WTC11 (cell line): ENCODE measurements around the gene FHOD3. TPM values are rescaled to one million over a fixed set of nuclear protein-coding genes. Genes with fewer than 3 reads are reported as not detected.

Experiments
- ATAC-seq: fragments of 200-7000 bp; cut with Tn5 transposase; 2 replicates; pipeline ENCODE4 v1.10.0; 2021; ENCODE audit warnings: mild to moderate bottlenecking, moderate library complexity
- CTCF ChIA-PET: fragments of 300-600 bp; sonication (Branson Sonifier 250); formaldehyde crosslinking; loops from one replicate; lab custom pipeline; 2021; ENCODE audit warnings: antibody characterized with exemption; lab: Charles Lee
- POLR2A ChIA-PET: fragments of 350-600 bp; sonication (Branson Sonifier 250); formaldehyde crosslinking; loops from one replicate; lab custom pipeline; 2021; ENCODE audit warnings: antibody characterized with exemption; lab: Charles Lee
- DNase-seq: peaks from one replicate; pipeline ENCODE4 v3.0.0; 2021; ENCODE audit warnings: low spot score
- H3K27ac Mint-ChIP-seq: 2 replicates; pipeline ENCODE4 v1.8.0; 2021; ENCODE audit warnings: mixed read lengths
- H3K27me3 Mint-ChIP-seq: 2 replicates; pipeline ENCODE4 v1.8.0; 2021; ENCODE audit warnings: low read depth, mild to moderate bottlenecking, moderate library complexity, mixed read lengths
- H3K36me3 Mint-ChIP-seq: 2 replicates; pipeline ENCODE4 v1.8.0; 2021; ENCODE audit warnings: mixed read lengths
- H3K4me1 Mint-ChIP-seq: 2 replicates; pipeline ENCODE4 v1.8.0; 2022; ENCODE audit warnings: mixed read lengths
- H3K4me3 Mint-ChIP-seq: 2 replicates; pipeline ENCODE4 v1.8.0; 2021; ENCODE audit warnings: mild to moderate bottlenecking, moderate library complexity, mixed read lengths
- H3K9me3 Mint-ChIP-seq: 2 replicates; pipeline ENCODE4 v1.8.0; 2021; ENCODE audit warnings: mixed read lengths
- ATF1 ChIP-seq: sonication (generic); formaldehyde crosslinking; IDR thresholded peaks from 2 replicates; pipeline ENCODE4 v1.8.1; 2023; ENCODE audit warnings: mild to moderate bottlenecking, moderate library complexity, missing genetic modification reagents
- ELF4 ChIP-seq: sonication (generic); formaldehyde crosslinking; IDR thresholded peaks from 2 replicates; pipeline ENCODE4 v1.8.1; 2022; ENCODE audit warnings: low read depth, mild to moderate bottlenecking, moderate library complexity, missing genetic modification reagents
- GRHL2 ChIP-seq: fragments of 250-450 bp; sonication (Bioruptor Pico); IDR thresholded peaks from 2 replicates; pipeline ENCODE4 v1.8.0; 2022; ENCODE audit warnings: mild to moderate bottlenecking, moderate library complexity; ENCODE audit not compliant: insufficient replicate concordance, severe bottlenecking
- GTF2I ChIP-seq: fragments of 250-450 bp; sonication (Bioruptor Pico); conservative IDR thresholded peaks from 2 replicates; pipeline ENCODE4 v1.4.0; 2021; ENCODE audit warnings: mild to moderate bottlenecking
- JAZF1 ChIP-seq: fragments of 250-450 bp; sonication (Bioruptor Pico); IDR thresholded peaks from 2 replicates; pipeline ENCODE4 v1.9.0; 2021; ENCODE audit warnings: moderate library complexity, mild to moderate bottlenecking, inconsistent platforms
- NFYB ChIP-seq: sonication (generic); formaldehyde crosslinking; conservative IDR thresholded peaks from 2 replicates; pipeline ENCODE4 v1.8.0; 2022; ENCODE audit warnings: low read depth, missing genetic modification reagents
- NR3C1 ChIP-seq: sonication (generic); formaldehyde crosslinking; conservative IDR thresholded peaks from 2 replicates; pipeline ENCODE4 v1.8.1; 2023; ENCODE audit warnings: low read depth, mild to moderate bottlenecking, missing genetic modification reagents
- PRRX2 ChIP-seq: fragments of 250-450 bp; sonication (Bioruptor Pico); IDR thresholded peaks from 2 replicates; pipeline ENCODE4 v1.8.0; 2021; ENCODE audit warnings: mild to moderate bottlenecking
- SMAD3 ChIP-seq: sonication (generic); formaldehyde crosslinking; IDR thresholded peaks from 2 replicates; pipeline ENCODE4 v1.8.0; 2022; ENCODE audit warnings: missing genetic modification reagents, mild to moderate bottlenecking, borderline replicate concordance
- SMAD4 ChIP-seq: sonication (generic); formaldehyde crosslinking; IDR thresholded peaks from 2 replicates; pipeline ENCODE4 v1.8.0; 2022; ENCODE audit warnings: mild to moderate bottlenecking, missing genetic modification reagents
- ZNF416 ChIP-seq: fragments of 250-450 bp; sonication (Bioruptor Pico); IDR thresholded peaks from 2 replicates; pipeline ENCODE4 v1.9.0; 2021; ENCODE audit warnings: mild to moderate bottlenecking, inconsistent platforms
- ZNF671 ChIP-seq: fragments of 250-450 bp; sonication (Bioruptor Pico); IDR thresholded peaks from 2 replicates; pipeline ENCODE4 v1.8.0; 2021; ENCODE audit warnings: mild to moderate bottlenecking
- total RNA-seq: library from RNA; stranded (reverse); gene quantifications from 3 replicates; pipeline ENCODE4 v1.2.3, GENCODE V29; 2021
- TF ChIP-seq, protein P1 (sequence below): sonication (generic); formaldehyde crosslinking; IDR thresholded peaks from 2 replicates; pipeline ENCODE4 v1.8.0; 2022; ENCODE audit warnings: missing genetic modification reagents
- TF ChIP-seq, protein P2 (sequence below): sonication (generic); formaldehyde crosslinking; IDR thresholded peaks from 2 replicates; pipeline ENCODE4 v1.8.0; 2023; ENCODE audit warnings: missing genetic modification reagents, mild to moderate bottlenecking, borderline replicate concordance
- TF ChIP-seq, protein P3 (sequence below): fragments of 250-450 bp; sonication (Bioruptor Pico); IDR thresholded peaks from 2 replicates; pipeline ENCODE4 v1.9.0; 2021; ENCODE audit warnings: moderate library complexity, mild to moderate bottlenecking, inconsistent platforms, borderline replicate concordance
- TF ChIP-seq, protein P4 (sequence below): fragments of 250-450 bp; sonication (Bioruptor Pico); IDR thresholded peaks from 2 replicates; pipeline ENCODE4 v1.9.0; 2021; ENCODE audit warnings: mild to moderate bottlenecking
- TF ChIP-seq, protein P5 (sequence below): sonication (generic); formaldehyde crosslinking; IDR thresholded peaks from 2 replicates; pipeline ENCODE4 v1.8.0; 2022; ENCODE audit warnings: mild to moderate bottlenecking, missing genetic modification reagents
- TF ChIP-seq, protein P6 (sequence below): sonication (generic); formaldehyde crosslinking; IDR thresholded peaks from 2 replicates; pipeline ENCODE4 v1.8.1; 2022; ENCODE audit warnings: low read depth, missing genetic modification reagents, borderline replicate concordance

The FHOD3 gene
- total RNA-seq, 1 experiment from 2014 or later: 3.8 TPM

DNA sequence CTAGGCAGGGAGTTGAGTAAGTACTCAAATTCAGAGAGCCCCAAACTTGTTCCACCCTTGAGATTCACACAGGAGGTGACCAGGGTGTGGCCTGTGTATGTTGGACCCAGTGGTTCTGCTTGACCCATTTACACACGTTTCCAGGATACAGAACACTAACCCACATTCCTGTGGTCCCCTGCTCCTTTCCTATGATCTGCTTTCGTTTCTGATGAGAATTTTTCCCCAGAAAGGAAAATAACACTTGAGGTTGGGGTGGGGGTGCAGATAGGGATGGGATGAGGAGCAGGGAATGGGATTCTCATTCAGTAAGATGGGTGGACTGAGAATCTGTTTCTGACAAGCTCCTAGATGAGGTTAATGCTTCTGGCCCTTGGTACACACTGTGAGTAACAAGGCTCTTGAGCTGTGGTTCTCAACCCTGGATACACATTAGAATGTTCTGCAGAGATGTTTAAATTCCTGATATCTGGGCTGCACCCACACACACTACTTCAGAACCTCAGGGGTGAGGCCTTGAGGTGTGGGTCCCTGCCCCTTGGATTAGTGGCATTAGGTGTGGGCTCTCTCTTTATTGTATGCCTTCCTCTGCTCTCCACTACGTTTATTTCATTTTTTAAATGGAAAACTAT lies 472.9 kb downstream of the FHOD3 start:
- CTCF ChIA-PET: no interaction called here
- ATAC-seq (no peak), DNase-seq (no peak)
- Mint-ChIP-seq H3K9me3 (no peaks in the 10 kb centered on the region), H3K4me1 (peaks cover 9% of the 10 kb centered on the region), H3K27me3 (no peaks in the 10 kb centered on the region), H3K27ac (no peak overlapping the region), H3K36me3 (no peaks in the 10 kb centered on the region), H3K4me3 (no peak overlapping the region)
- no peak for TF ChIP-seq NFYB
- TF ChIP-seq ZNF416: no peak
- no peak for TF ChIP-seq ZNF671 (CRISPR knock-in tag)
- TF ChIP-seq JAZF1 (CRISPR knock-in tag): no peak
- no peak for TF ChIP-seq SMAD4 (CRISPR knock-in tag)
- TF ChIP-seq SMAD3: no peak
- no peak for TF ChIP-seq GTF2I
- TF ChIP-seq NR3C1 (CRISPR knock-in tag): no peak
- TF ChIP-seq, protein P1, sequence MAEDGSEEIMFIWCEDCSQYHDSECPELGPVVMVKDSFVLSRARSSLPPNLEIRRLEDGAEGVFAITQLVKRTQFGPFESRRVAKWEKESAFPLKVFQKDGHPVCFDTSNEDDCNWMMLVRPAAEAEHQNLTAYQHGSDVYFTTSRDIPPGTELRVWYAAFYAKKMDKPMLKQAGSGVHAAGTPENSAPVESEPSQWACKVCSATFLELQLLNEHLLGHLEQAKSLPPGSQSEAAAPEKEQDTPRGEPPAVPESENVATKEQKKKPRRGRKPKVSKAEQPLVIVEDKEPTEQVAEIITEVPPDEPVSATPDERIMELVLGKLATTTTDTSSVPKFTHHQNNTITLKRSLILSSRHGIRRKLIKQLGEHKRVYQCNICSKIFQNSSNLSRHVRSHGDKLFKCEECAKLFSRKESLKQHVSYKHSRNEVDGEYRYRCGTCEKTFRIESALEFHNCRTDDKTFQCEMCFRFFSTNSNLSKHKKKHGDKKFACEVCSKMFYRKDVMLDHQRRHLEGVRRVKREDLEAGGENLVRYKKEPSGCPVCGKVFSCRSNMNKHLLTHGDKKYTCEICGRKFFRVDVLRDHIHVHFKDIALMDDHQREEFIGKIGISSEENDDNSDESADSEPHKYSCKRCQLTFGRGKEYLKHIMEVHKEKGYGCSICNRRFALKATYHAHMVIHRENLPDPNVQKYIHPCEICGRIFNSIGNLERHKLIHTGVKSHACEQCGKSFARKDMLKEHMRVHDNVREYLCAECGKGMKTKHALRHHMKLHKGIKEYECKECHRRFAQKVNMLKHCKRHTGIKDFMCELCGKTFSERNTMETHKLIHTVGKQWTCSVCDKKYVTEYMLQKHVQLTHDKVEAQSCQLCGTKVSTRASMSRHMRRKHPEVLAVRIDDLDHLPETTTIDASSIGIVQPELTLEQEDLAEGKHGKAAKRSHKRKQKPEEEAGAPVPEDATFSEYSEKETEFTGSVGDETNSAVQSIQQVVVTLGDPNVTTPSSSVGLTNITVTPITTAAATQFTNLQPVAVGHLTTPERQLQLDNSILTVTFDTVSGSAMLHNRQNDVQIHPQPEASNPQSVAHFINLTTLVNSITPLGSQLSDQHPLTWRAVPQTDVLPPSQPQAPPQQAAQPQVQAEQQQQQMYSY (CRISPR knock-in tag): no peak
- TF ChIP-seq, protein P2, sequence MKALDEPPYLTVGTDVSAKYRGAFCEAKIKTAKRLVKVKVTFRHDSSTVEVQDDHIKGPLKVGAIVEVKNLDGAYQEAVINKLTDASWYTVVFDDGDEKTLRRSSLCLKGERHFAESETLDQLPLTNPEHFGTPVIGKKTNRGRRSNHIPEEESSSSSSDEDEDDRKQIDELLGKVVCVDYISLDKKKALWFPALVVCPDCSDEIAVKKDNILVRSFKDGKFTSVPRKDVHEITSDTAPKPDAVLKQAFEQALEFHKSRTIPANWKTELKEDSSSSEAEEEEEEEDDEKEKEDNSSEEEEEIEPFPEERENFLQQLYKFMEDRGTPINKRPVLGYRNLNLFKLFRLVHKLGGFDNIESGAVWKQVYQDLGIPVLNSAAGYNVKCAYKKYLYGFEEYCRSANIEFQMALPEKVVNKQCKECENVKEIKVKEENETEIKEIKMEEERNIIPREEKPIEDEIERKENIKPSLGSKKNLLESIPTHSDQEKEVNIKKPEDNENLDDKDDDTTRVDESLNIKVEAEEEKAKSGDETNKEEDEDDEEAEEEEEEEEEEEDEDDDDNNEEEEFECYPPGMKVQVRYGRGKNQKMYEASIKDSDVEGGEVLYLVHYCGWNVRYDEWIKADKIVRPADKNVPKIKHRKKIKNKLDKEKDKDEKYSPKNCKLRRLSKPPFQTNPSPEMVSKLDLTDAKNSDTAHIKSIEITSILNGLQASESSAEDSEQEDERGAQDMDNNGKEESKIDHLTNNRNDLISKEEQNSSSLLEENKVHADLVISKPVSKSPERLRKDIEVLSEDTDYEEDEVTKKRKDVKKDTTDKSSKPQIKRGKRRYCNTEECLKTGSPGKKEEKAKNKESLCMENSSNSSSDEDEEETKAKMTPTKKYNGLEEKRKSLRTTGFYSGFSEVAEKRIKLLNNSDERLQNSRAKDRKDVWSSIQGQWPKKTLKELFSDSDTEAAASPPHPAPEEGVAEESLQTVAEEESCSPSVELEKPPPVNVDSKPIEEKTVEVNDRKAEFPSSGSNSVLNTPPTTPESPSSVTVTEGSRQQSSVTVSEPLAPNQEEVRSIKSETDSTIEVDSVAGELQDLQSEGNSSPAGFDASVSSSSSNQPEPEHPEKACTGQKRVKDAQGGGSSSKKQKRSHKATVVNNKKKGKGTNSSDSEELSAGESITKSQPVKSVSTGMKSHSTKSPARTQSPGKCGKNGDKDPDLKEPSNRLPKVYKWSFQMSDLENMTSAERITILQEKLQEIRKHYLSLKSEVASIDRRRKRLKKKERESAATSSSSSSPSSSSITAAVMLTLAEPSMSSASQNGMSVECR: no peak
- TF ChIP-seq, protein P3, sequence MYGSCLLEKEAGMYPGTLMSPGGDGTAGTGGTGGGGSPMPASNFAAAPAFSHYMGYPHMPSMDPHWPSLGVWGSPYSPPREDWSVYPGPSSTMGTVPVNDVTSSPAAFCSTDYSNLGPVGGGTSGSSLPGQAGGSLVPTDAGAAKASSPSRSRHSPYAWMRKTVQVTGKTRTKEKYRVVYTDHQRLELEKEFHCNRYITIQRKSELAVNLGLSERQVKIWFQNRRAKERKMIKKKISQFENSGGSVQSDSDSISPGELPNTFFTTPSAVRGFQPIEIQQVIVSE: no peak
- TF ChIP-seq, protein P4, sequence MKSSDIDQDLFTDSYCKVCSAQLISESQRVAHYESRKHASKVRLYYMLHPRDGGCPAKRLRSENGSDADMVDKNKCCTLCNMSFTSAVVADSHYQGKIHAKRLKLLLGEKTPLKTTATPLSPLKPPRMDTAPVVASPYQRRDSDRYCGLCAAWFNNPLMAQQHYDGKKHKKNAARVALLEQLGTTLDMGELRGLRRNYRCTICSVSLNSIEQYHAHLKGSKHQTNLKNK: no peak
- no peak for TF ChIP-seq GRHL2 (CRISPR knock-in tag)
- TF ChIP-seq, protein P5, sequence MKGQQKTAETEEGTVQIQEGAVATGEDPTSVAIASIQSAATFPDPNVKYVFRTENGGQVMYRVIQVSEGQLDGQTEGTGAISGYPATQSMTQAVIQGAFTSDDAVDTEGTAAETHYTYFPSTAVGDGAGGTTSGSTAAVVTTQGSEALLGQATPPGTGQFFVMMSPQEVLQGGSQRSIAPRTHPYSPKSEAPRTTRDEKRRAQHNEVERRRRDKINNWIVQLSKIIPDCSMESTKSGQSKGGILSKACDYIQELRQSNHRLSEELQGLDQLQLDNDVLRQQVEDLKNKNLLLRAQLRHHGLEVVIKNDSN (CRISPR knock-in tag): no peak
- TF ChIP-seq PRRX2 (CRISPR knock-in tag): no peak
- no peak for TF ChIP-seq ATF1
- TF ChIP-seq, protein P6, sequence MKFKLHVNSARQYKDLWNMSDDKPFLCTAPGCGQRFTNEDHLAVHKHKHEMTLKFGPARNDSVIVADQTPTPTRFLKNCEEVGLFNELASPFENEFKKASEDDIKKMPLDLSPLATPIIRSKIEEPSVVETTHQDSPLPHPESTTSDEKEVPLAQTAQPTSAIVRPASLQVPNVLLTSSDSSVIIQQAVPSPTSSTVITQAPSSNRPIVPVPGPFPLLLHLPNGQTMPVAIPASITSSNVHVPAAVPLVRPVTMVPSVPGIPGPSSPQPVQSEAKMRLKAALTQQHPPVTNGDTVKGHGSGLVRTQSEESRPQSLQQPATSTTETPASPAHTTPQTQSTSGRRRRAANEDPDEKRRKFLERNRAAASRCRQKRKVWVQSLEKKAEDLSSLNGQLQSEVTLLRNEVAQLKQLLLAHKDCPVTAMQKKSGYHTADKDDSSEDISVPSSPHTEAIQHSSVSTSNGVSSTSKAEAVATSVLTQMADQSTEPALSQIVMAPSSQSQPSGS (CRISPR knock-in tag): no peak
- TF ChIP-seq ELF4 (CRISPR knock-in tag): no peak
- POLR2A ChIA-PET: no interaction called here
